GM18508 (cell line): Measurements from ENCODE around the gene SCAF8.

Experiments used
- ATAC-seq: cut with Tn5 transposase; IDR thresholded peaks from one replicate; pipeline ENCODE4 v1.9.1; 2021; ENCODE audit warnings: moderate number of reproducible peaks; ENCODE audit not compliant: insufficient read depth, unreplicated experiment

The SCAF8 gene

DNA sequence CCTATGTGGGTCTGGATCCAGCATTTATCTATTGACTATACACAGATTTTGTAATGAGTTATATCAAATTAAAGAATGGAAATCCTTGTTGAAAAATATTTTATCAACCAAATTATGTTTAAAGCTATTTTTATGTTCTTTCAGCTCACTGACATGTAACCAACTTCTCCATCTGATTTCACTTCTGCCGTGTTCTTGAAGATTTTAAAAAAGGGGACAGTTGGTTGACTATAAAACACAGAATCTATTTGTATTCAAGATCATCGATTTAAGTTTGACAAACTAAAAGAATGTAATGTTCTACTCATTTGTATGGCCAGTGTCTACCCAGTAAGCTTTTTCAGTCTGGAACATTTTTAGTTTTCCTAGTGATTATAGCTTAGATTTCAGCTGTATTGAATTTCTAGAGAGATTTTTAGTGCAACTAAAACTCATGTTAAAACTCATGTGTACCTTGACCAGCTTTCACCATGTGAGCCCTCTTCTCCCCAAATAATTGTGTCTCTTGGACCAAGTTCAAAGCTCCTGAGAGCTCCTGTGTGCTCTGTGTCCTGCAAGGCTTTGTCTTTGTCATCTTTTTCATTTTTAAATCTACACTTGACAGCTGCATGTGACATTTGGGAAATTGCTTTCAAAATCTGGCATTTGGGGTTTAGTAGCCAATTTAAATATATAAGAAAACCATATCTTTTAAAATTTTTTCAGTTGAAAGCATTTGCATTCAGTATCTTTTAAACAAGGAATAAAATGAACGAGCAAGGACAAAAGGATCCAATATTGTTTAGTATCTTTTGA, 143.5 kb downstream of the SCAF8 start:
- ATAC-seq: no peak

GRCh38 chr6:154878871-154879491, 145.8 kb downstream of the SCAF8 start:
- no peak for ATAC-seq

GRCh38 chr6:154882107-154882506, 148.9 kb downstream of the SCAF8 start:
- no peak for ATAC-seq
